ENCODE results near the gene PDE7B. TPM values are rescaled to one million over a fixed set of nuclear protein-coding genes. Genes with fewer than 3 reads are reported as not detected.

The PDE7B gene
- polyA plus RNA-seq, 1 of the 3 experiments (the other 2 are of a cell fraction) = 1.9 TPM

DNA sequence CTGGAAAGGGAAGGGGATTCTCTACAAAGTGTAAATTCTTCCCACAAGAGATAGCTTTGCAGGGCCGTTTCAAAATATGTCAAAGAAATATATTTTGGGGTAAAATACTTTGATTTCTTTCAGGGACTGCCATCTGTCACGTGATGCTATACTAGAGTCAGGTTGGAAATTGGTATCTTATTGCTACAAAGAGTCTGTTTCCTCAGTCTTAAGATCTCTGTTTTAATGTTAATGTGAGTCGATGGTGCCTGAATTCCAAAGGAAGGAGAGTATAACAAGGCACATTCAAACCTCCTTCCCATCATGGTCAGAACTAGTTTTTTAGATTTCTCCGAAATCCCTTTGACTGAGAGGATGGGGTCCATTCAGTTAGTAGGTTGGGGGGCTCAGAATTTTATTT is 36.3 kb upstream of the PDE7B start:
- no peaks in the 10 kb centered on the region for H3K79me2 ChIP-seq (ENCODE audit: insufficient read depth)
- no peak for DNase-seq
- H3K4me3 ChIP-seq (ENCODE audit: low read depth in 2 of 2, low read length in 1 of 2) = no peak overlapping the region
- 83% methylated on average over 4 of the region's 4 CpGs for WGBS (ENCODE audit: low lambda C conversion rate)
- TF ChIP-seq NFIC (IDR thresholded peaks at IDR 0.05; ENCODE audit: borderline replicate concordance) (no peak), RAD21 (IDR thresholded peaks at IDR 0.05; ENCODE audit: low read length) (no peak), TEAD4 (IDR thresholded peaks at IDR 0.05; ENCODE audit: borderline replicate concordance, insufficient read depth) (no peak)
- TF ChIP-seq, protein P1, sequence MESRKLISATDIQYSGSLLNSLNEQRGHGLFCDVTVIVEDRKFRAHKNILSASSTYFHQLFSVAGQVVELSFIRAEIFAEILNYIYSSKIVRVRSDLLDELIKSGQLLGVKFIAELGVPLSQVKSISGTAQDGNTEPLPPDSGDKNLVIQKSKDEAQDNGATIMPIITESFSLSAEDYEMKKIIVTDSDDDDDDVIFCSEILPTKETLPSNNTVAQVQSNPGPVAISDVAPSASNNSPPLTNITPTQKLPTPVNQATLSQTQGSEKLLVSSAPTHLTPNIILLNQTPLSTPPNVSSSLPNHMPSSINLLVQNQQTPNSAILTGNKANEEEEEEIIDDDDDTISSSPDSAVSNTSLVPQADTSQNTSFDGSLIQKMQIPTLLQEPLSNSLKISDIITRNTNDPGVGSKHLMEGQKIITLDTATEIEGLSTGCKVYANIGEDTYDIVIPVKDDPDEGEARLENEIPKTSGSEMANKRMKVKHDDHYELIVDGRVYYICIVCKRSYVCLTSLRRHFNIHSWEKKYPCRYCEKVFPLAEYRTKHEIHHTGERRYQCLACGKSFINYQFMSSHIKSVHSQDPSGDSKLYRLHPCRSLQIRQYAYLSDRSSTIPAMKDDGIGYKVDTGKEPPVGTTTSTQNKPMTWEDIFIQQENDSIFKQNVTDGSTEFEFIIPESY (IDR thresholded peaks at IDR 0.05; ENCODE audit: borderline replicate concordance, low read depth) = no peak
- TF ChIP-seq, protein P2, sequence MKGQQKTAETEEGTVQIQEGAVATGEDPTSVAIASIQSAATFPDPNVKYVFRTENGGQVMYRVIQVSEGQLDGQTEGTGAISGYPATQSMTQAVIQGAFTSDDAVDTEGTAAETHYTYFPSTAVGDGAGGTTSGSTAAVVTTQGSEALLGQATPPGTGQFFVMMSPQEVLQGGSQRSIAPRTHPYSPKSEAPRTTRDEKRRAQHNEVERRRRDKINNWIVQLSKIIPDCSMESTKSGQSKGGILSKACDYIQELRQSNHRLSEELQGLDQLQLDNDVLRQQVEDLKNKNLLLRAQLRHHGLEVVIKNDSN (IDR thresholded peaks at IDR 0.05; ENCODE audit: borderline replicate concordance, low read depth) = no peak
- TF ChIP-seq, protein P3, sequence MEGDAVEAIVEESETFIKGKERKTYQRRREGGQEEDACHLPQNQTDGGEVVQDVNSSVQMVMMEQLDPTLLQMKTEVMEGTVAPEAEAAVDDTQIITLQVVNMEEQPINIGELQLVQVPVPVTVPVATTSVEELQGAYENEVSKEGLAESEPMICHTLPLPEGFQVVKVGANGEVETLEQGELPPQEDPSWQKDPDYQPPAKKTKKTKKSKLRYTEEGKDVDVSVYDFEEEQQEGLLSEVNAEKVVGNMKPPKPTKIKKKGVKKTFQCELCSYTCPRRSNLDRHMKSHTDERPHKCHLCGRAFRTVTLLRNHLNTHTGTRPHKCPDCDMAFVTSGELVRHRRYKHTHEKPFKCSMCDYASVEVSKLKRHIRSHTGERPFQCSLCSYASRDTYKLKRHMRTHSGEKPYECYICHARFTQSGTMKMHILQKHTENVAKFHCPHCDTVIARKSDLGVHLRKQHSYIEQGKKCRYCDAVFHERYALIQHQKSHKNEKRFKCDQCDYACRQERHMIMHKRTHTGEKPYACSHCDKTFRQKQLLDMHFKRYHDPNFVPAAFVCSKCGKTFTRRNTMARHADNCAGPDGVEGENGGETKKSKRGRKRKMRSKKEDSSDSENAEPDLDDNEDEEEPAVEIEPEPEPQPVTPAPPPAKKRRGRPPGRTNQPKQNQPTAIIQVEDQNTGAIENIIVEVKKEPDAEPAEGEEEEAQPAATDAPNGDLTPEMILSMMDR (IDR thresholded peaks at IDR 0.05) = no peak
- peaks cover 0 to 9% of the 10 kb centered on the region in 2 experiments; a peak in 1 of 4 replicates for H3K4me1 ChIP-seq (ENCODE audit: control insufficient read depth in 1 of 2, insufficient read depth in 2 of 2, low read depth in 1 of 2, low read length in 1 of 2)
- no peak overlapping the region for H3K27ac ChIP-seq (ENCODE audit: low read depth in 2 of 2, low read length in 1 of 2)
- H3K9ac ChIP-seq = no peak overlapping the region
- no peaks in the 10 kb centered on the region for H4K20me1 ChIP-seq (ENCODE audit: insufficient read depth)
- no peak overlapping the region for H3K4me2 ChIP-seq
- no peaks in the 10 kb centered on the region for H3K36me3 ChIP-seq (replicated peaks in 1 of 2; ENCODE audit: control insufficient read depth in 1 of 2, insufficient read depth in 2 of 2, low read length in 1 of 2)
- no peaks in the 10 kb centered on the region for H3K9me3 ChIP-seq
- POLR2A ChIA-PET = no interaction called here
- H3K9me2 ChIP-seq = no peaks in the 10 kb centered on the region
- H3F3A ChIP-seq (replicated peaks; ENCODE audit: insufficient read depth) = peaks cover 10% of the 10 kb centered on the region
- CTCF ChIA-PET = interaction anchor here (1.3 kb wide), 1 partner anchor 17 kb away, joined by 3 read pairs; no protein-coding TSS in a partner anchor
- no peak overlapping the region for H2AFZ ChIP-seq (ENCODE audit: low read depth)
- no peaks in the 10 kb centered on the region for H3K27me3 ChIP-seq (ENCODE audit: insufficient read depth)

DNA sequence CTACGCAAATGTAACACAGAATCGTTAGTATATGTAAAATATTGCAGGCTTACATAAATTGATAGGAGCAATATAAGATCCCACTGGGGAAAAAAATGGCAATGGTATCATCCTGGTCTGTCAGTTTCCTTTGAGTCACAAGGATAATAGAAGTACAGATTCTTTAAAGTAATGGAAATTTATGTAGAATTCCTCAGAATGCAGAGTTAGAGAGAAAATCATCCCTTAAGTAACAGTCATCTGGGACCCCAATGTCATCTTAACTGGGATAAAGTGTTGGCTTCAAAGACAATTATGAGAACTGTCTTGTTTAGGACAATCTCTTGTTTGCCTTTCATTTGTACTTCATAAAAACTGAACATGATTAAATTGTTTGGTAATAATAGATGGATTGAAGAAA is 34.5 kb upstream of the PDE7B start:
- no peak for DNase-seq
- no peak overlapping the region for H3K9ac ChIP-seq
- CTCF ChIA-PET = no interaction called here
- TF ChIP-seq CHD2 (IDR thresholded peaks at IDR 0.05; ENCODE audit: low read length, partially characterized antibody) (no peak), MEF2A (IDR thresholded peaks at IDR 0.05; ENCODE audit: borderline replicate concordance, low read depth) (no peak), RAD21 (IDR thresholded peaks at IDR 0.05; ENCODE audit: low read length) (no peak), RXRA (IDR thresholded peaks at IDR 0.05; ENCODE audit: borderline replicate concordance, low read depth) (no peak), SIN3A (IDR thresholded peaks at IDR 0.05; ENCODE audit: borderline replicate concordance, low read depth, low read length) (no peak), NRF1 (IDR thresholded peaks at IDR 0.05; ENCODE audit: low read depth, low read length) (no peak), GATA2 (CRISPR knock-in tag; IDR thresholded peaks at IDR 0.05) (no peak), TCF12 (IDR thresholded peaks at IDR 0.05) (no peak), FOXM1 (IDR thresholded peaks at IDR 0.05; ENCODE audit: low read depth) (no peak), FOXJ3 (CRISPR knock-in tag; IDR thresholded peaks at IDR 0.05) (no peak), EP300 (IDR thresholded peaks at IDR 0.05; ENCODE audit: borderline replicate concordance in 1 of 2, low read depth in 1 of 2, low read length in 1 of 2) (no peak)
- TF ChIP-seq, protein P2 (IDR thresholded peaks at IDR 0.05; ENCODE audit: borderline replicate concordance, low read depth) = no peak
- TF ChIP-seq, protein P4, sequence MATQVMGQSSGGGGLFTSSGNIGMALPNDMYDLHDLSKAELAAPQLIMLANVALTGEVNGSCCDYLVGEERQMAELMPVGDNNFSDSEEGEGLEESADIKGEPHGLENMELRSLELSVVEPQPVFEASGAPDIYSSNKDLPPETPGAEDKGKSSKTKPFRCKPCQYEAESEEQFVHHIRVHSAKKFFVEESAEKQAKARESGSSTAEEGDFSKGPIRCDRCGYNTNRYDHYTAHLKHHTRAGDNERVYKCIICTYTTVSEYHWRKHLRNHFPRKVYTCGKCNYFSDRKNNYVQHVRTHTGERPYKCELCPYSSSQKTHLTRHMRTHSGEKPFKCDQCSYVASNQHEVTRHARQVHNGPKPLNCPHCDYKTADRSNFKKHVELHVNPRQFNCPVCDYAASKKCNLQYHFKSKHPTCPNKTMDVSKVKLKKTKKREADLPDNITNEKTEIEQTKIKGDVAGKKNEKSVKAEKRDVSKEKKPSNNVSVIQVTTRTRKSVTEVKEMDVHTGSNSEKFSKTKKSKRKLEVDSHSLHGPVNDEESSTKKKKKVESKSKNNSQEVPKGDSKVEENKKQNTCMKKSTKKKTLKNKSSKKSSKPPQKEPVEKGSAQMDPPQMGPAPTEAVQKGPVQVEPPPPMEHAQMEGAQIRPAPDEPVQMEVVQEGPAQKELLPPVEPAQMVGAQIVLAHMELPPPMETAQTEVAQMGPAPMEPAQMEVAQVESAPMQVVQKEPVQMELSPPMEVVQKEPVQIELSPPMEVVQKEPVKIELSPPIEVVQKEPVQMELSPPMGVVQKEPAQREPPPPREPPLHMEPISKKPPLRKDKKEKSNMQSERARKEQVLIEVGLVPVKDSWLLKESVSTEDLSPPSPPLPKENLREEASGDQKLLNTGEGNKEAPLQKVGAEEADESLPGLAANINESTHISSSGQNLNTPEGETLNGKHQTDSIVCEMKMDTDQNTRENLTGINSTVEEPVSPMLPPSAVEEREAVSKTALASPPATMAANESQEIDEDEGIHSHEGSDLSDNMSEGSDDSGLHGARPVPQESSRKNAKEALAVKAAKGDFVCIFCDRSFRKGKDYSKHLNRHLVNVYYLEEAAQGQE (IDR thresholded peaks at IDR 0.05; ENCODE audit: low read depth, low read length) = no peak
- H3K4me2 ChIP-seq = no peak overlapping the region
- H3K79me2 ChIP-seq (ENCODE audit: insufficient read depth) = no peaks in the 10 kb centered on the region
- H3K27ac ChIP-seq (ENCODE audit: low read depth in 2 of 2, low read length in 1 of 2) = no peak overlapping the region
- H3K4me3 ChIP-seq (ENCODE audit: low read depth in 2 of 2, low read length in 1 of 2) = no peak overlapping the region
- POLR2A ChIA-PET = no interaction called here
- peaks cover 7% of the 10 kb centered on the region for H3F3A ChIP-seq (replicated peaks; ENCODE audit: insufficient read depth)
- H3K4me1 ChIP-seq (ENCODE audit: control insufficient read depth in 1 of 2, insufficient read depth in 2 of 2, low read depth in 1 of 2, low read length in 1 of 2) = peaks cover 0 to 3% of the 10 kb centered on the region in 2 experiments; a peak in 1 of 4 replicates
- H2AFZ ChIP-seq (ENCODE audit: low read depth) = no peak overlapping the region
- WGBS (ENCODE audit: low lambda C conversion rate) = 78% methylated on average over 2 of the region's 2 CpGs
- no peaks in the 10 kb centered on the region for H3K9me2 ChIP-seq
- no peaks in the 10 kb centered on the region for H4K20me1 ChIP-seq (ENCODE audit: insufficient read depth)
- H3K36me3 ChIP-seq (replicated peaks in 1 of 2; ENCODE audit: control insufficient read depth in 1 of 2, insufficient read depth in 2 of 2, low read length in 1 of 2) = no peaks in the 10 kb centered on the region
- no peaks in the 10 kb centered on the region for H3K27me3 ChIP-seq (ENCODE audit: insufficient read depth)
- H3K9me3 ChIP-seq = no peaks in the 10 kb centered on the region

Measured in SK-N-SH (cell line).